ENCODE data around the gene NATD1. TPM values are rescaled to one million over a fixed set of nuclear protein-coding genes. Genes with fewer than 3 reads are reported as not detected.

Gene NATD1
- total RNA-seq, 2 donors from 2014 or later: 16.5 to 26.3 TPM

DNA sequence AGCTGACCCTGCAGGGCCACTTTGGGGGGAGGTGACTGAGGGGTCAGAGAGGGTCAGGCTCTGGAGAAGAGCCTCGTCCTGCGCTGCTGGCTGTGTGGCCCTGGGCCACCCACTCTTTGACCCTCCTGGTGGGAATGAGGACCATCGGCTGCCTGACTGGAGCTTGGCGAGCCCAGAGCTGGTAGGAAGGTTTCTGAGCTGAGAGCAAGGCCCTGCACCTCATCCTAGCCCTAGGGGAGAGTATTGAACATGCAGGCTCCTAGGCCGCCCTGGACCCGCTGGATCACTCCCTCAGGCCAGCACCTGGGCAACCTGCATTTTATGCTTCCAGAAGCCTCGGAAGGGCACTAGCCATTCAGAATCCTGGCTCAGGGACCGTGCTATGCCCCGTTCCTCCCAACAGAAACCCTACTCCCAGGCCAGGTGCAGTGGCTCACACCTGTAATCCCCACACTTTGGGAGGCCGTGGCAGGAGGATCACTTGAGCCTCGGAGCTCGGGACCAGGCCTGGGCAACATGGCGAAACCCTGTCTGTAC is 45.8 kb upstream of the NATD1 start:
- DNase-seq (ENCODE audit: low spot score): no peak
- no peak overlapping the region for H3K27ac ChIP-seq
- WGBS: 60% methylated on average over 13 of the region's 13 CpGs
- no peaks in the 10 kb centered on the region for H3K4me1 ChIP-seq (replicated peaks)
- H3K27me3 ChIP-seq (replicated peaks; ENCODE audit: insufficient read depth): no peaks in the 10 kb centered on the region
- H3K36me3 ChIP-seq: peaks cover 0 to 14% of the 10 kb centered on the region in 2 donors
- no peak for TF ChIP-seq POLR2A (IDR thresholded peaks at IDR 0.05)
- TF ChIP-seq, protein P1, sequence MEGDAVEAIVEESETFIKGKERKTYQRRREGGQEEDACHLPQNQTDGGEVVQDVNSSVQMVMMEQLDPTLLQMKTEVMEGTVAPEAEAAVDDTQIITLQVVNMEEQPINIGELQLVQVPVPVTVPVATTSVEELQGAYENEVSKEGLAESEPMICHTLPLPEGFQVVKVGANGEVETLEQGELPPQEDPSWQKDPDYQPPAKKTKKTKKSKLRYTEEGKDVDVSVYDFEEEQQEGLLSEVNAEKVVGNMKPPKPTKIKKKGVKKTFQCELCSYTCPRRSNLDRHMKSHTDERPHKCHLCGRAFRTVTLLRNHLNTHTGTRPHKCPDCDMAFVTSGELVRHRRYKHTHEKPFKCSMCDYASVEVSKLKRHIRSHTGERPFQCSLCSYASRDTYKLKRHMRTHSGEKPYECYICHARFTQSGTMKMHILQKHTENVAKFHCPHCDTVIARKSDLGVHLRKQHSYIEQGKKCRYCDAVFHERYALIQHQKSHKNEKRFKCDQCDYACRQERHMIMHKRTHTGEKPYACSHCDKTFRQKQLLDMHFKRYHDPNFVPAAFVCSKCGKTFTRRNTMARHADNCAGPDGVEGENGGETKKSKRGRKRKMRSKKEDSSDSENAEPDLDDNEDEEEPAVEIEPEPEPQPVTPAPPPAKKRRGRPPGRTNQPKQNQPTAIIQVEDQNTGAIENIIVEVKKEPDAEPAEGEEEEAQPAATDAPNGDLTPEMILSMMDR (IDR thresholded peaks at IDR 0.05): no peak
- no peak overlapping the region for H3K4me3 ChIP-seq
- intact Hi-C loops (cut with DNase I): no loop called here
- no peaks in the 10 kb centered on the region for H3K9me3 ChIP-seq

DNA sequence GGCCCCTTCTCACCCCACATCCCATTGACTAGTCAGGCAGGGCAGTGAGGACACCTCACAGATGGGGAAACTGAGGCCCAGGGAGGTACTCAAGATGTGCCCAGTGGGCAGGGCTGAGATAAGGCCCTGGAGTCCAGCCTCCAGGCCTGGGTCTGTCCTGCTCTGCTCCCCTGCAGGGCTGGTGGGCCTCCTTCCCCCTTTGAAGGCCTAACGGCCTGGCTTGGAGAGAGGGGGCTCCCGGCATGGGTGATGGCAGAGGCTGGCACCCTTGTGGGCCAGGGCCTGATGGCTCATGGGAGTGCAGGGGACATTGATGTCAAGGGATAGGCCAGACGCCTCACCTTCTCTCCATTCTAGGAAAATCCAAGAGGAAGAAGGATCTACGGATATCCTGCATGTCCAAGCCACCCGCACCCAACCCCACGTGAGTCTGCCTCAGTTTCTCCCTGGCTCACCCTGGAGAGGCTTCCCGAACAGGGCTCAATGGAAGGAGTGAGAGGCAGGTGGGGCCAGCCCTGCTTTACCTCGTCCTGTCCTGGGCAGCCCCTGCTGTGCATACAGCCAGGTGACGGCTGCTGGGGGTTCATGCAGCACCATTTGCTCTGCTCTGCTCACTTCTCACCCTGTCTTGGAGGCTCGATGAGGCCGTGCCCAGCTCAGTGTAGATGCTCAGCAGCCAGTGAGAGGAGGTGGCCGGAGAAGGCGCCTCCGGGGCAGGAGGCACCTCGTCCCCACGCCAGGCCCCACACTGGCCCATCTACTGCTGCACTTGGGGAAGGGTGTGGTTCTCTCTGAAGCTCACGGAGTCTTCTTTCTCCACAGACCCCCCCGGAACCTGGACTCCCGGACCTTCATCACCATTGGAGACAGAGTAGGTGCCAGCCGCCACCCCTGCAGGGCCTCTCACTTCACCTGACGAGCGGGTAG is 45.1 kb upstream of the NATD1 start:
- no peak overlapping the region for H3K27ac ChIP-seq
- TF ChIP-seq POLR2AphosphoS5 (IDR thresholded peaks at IDR 0.05) (no peak), POLR2A (IDR thresholded peaks at IDR 0.05) (no peak)
- TF ChIP-seq, protein P1 (IDR thresholded peaks at IDR 0.05): no peak
- no peak for DNase-seq (ENCODE audit: low spot score)
- H3K27me3 ChIP-seq (replicated peaks; ENCODE audit: insufficient read depth): no peaks in the 10 kb centered on the region
- WGBS: 74% methylated on average over 22 of the region's 22 CpGs
- no peaks in the 10 kb centered on the region for H3K9me3 ChIP-seq
- H3K4me1 ChIP-seq (replicated peaks): no peaks in the 10 kb centered on the region
- intact Hi-C loops (cut with DNase I): no loop called here
- H3K4me3 ChIP-seq: no peak overlapping the region
- H3K36me3 ChIP-seq: peaks cover 0 to 14% of the 10 kb centered on the region in 2 donors

DNA sequence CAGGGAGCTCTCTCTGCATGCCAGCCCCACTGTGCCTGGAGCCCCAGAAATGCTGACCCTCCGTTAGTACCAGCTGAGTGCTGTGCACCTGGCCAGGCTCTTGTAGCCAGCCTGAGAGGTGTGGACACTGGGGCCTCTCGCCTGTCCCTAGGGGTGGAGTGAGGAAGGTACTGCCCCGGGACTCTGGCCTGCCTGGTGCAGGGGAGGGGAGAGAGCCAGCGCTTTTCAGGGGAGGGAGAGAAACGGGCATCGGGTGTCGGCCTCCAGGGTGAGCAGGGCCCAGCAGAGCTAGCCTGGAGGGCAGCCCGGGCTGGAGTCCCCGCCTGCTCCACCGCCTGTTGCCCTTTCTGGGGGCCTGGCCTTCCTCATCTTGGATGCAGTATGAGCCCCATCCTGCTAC is 44.4 kb upstream of the NATD1 start:
- intact Hi-C loops (cut with DNase I): no loop called here
- no peak overlapping the region for H3K27ac ChIP-seq
- H3K36me3 ChIP-seq: peaks cover 0 to 14% of the 10 kb centered on the region in 2 donors

DNA sequence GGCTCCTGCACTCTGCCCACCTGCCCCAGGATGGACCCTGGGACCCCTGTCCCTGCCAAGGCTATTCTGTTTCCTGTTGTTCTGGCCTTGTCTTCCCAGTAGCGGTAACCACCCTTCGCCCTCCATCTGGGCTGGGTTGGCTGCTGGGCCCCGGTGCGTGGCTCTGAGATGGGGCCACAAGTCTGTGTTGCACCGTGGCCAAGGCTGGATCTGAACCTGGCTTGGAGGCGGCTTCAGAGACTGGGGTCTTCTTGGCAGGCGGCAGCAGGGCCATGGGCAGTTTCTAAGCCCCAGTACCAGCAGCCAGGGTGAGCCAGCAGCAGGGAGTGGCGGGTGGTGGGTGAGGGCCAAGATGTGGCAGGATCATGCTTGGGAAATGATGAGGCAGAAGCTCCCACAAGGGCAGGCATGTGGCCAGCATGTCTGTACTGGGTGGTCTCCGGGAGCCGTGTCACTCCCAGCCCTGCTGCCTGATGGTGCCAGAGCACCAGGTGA is 43.9 kb upstream of the NATD1 start:
- H3K4me3 ChIP-seq: no peak overlapping the region
- H3K4me1 ChIP-seq (replicated peaks): no peaks in the 10 kb centered on the region
- no peaks in the 10 kb centered on the region for H3K27me3 ChIP-seq (replicated peaks; ENCODE audit: insufficient read depth)
- 72% methylated on average over 10 of the region's 10 CpGs for WGBS
- H3K9me3 ChIP-seq: no peaks in the 10 kb centered on the region
- TF ChIP-seq POLR2AphosphoS5 (IDR thresholded peaks at IDR 0.05): no peak
- TF ChIP-seq POLR2A (IDR thresholded peaks at IDR 0.05): no peak
- TF ChIP-seq, protein P1 (IDR thresholded peaks at IDR 0.05): no peak
- DNase-seq (ENCODE audit: low spot score): no peak
- H3K27ac ChIP-seq: no peak overlapping the region
- H3K36me3 ChIP-seq: peaks cover 0 to 14% of the 10 kb centered on the region in 2 donors
- intact Hi-C loops (cut with DNase I): no loop called here

More for the DNA sequence above, 44.4 kb upstream of the NATD1 start:
- no peaks in the 10 kb centered on the region for H3K9me3 ChIP-seq
- no peaks in the 10 kb centered on the region for H3K27me3 ChIP-seq (replicated peaks; ENCODE audit: insufficient read depth)
- WGBS: 51% methylated on average over 10 of the region's 10 CpGs
- H3K4me3 ChIP-seq: no peak overlapping the region
- no peaks in the 10 kb centered on the region for H3K4me1 ChIP-seq (replicated peaks)
- no peak for DNase-seq (ENCODE audit: low spot score)
- no peak for TF ChIP-seq POLR2A (IDR thresholded peaks at IDR 0.05)
- no peak for TF ChIP-seq POLR2AphosphoS5 (IDR thresholded peaks at IDR 0.05)
- TF ChIP-seq, protein P1 (IDR thresholded peaks at IDR 0.05): no peak
